Activated naive CD8-positive, alpha-beta T cell treated with anti-CD3 and anti-CD28 coated beads, Interleukin-2, amount 50 U/mL, for 16 hours (primary cell): ENCODE data around the gene MLKL.
"Not testable (repeated sequence)": the region's sequence is repeated elsewhere in the genome, so short reads cannot be mapped to it uniquely, and the experiment has no call there.

Source experiments
- DNase-seq: peaks from one replicate; pipeline ENCODE4 v3.0.0-alpha.2; 2020; ENCODE audit warnings: low read depth, low spot score

MLKL gene

GRCh38 chr16:74699666-74700065, 996 bp downstream of the MLKL start:
- no peak for DNase-seq

GRCh38 chr16:74698222-74698621, 2.4 kb downstream of the MLKL start:
- no peak for DNase-seq

- no peak for DNase-seq
Observed at GRCh38 chr16:74695450-74696422, 4.9 kb downstream of the MLKL start.

GRCh38 chr16:74691093-74691855, 9.4 kb downstream of the MLKL start:
- DNase-seq: no peak

GRCh38 chr16:74682556-74682955, 18.1 kb downstream of the MLKL start:
- no peak for DNase-seq

- no peak for DNase-seq
Observed at GRCh38 chr16:74680681-74681080, 20.0 kb downstream of the MLKL start.

- no peak for DNase-seq
Observed at GRCh38 chr16:74679983-74680382, 20.7 kb downstream of the MLKL start.

- DNase-seq: no peak
Observed at GRCh38 chr16:74677868-74678267, 22.8 kb downstream of the MLKL start.

- no peak for DNase-seq
Observed at GRCh38 chr16:74673876-74674275, 26.8 kb downstream of the MLKL start.

- DNase-seq: not testable (repeated sequence)
Observed at GRCh38 chr16:74668877-74669276, 31.8 kb downstream of the MLKL start.

GRCh38 chr16:74667255-74667700, 33.4 kb downstream of the MLKL start:
- DNase-seq: no peak

- peak; percentile 91 for DNase-seq
Observed at GRCh38 chr16:74666425-74667254, 34.0 kb downstream of the MLKL start, which contains the start of gene RFWD3. RFWD3 (minus strand) TSS chr16:74666877; CDS start chr16:74661449, 5,428 bp downstream.

- no peak for DNase-seq
Observed at GRCh38 chr16:74666010-74666421, 34.6 kb downstream of the MLKL start.

- no peak for DNase-seq
Observed at GRCh38 chr16:74661064-74661463, 39.6 kb downstream of the MLKL start.

- DNase-seq: no peak
Observed at GRCh38 chr16:74660383-74660782, 40.3 kb downstream of the MLKL start.

- no peak for DNase-seq
Observed at GRCh38 chr16:74659041-74659440, 41.6 kb downstream of the MLKL start.

- no peak for DNase-seq
Observed at GRCh38 chr16:74657870-74658642, 42.6 kb downstream of the MLKL start.

- DNase-seq: no peak
Observed at GRCh38 chr16:74654536-74655050, 46.1 kb downstream of the MLKL start.

GRCh38 chr16:74652883-74653282, 47.8 kb downstream of the MLKL start:
- DNase-seq: not testable (repeated sequence)

GRCh38 chr16:74652249-74652648, 48.4 kb downstream of the MLKL start:
- no peak for DNase-seq
